Cardiac muscle cell (in vitro differentiated cells and primary cell): ENCODE results near the gene OSCP1. TPM values are rescaled to one million over a fixed set of nuclear protein-coding genes. Genes with fewer than 3 reads are reported as not detected.
"Not testable (repeated sequence)": the region's sequence is repeated elsewhere in the genome, so short reads cannot be mapped to it uniquely, and the experiment has no call there.

Experiments used
- DNase-seq, 2 donors: peaks; one replicate each; pipeline versions ENCODE4 v3.0.0 to v3.0.0-alpha.2; 2010 to 2017; ENCODE audit warnings: low read depth in 1 of 2, low spot score in 1 of 2
- H3K27ac ChIP-seq: fragments of 200-600 bp; sonication (generic); 2 replicates; pipeline ENCODE4 v1.5.1; 2016
- H3K27me3 ChIP-seq: fragments of 200-600 bp; sonication (generic); 2 replicates; pipeline ENCODE4 v1.6.0; 2016; ENCODE audit warnings: control low read depth
- H3K36me3 ChIP-seq: fragments of 200-600 bp; sonication (generic); 2 replicates; pipeline ENCODE4 v1.5.1; 2016; ENCODE audit warnings: control low read depth
- H3K4me1 ChIP-seq: fragments of 200-600 bp; sonication (generic); 2 replicates; pipeline ENCODE4 v1.8.1; 2017; ENCODE audit warnings: low read depth, mild to moderate bottlenecking, mixed run types
- H3K4me3 ChIP-seq: fragments of 200-600 bp; sonication (generic); 2 replicates; pipeline ENCODE4 v1.5.1; 2016; ENCODE audit warnings: mild to moderate bottlenecking
- H3K9me3 ChIP-seq: fragments of 200-600 bp; sonication (generic); 2 replicates; pipeline ENCODE4 v1.5.1; 2017; ENCODE audit warnings: low read depth, mild to moderate bottlenecking, control low read depth
- CTCF ChIP-seq: IDR thresholded peaks from 2 replicates; pipeline ENCODE4 v1.5.1; 2012; ENCODE audit warnings: low read depth, mild to moderate bottlenecking, low read length
- polyA plus RNA-seq: library from polyadenylated mRNA; unstranded; fragments of >200 nt; fragmentation: Nextera tagmentation; extraction: Ambion mirVana; gene quantifications from 2 replicates; pipeline ENCODE4 v1.2.1, GENCODE V29; 2016
- total RNA-seq: library from RNA; depleted of rRNA; stranded (reverse); fragments of >200 nt; gene quantifications from 2 replicates; pipeline ENCODE4 v1.2.3, GENCODE V29; 2016

Gene OSCP1
- total and polyA plus RNA-seq, 2 experiments from 2014 or later = 18.5 to 19.5 TPM

DNA sequence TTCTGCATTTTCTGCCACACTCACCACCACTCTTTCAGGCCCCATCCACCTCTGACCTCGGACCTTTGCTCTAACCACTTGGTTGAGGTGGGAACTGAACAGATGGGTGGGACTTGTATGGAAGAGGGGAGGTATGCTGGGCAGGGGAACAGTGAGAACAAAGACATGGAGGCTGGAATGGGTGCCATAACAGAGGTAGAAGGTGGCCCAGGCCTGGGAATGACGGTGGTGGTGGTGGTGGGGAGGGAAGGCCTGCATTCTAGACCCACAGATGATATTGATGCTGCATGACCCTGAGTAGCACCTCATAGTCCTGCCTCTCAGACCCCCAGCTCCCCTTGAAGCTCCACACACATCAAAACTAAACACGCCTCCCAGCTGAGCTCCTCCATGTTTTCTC, 37.7 kb upstream of the OSCP1 start:
- H3K9me3 ChIP-seq = no peaks in the 10 kb centered on the region
- no peaks in the 10 kb centered on the region for H3K4me1 ChIP-seq
- H3K27ac ChIP-seq = no peak overlapping the region
- H3K4me3 ChIP-seq = no peak overlapping the region
- no peak for DNase-seq
- H3K27me3 ChIP-seq = no peaks in the 10 kb centered on the region
- no peaks in the 10 kb centered on the region for H3K36me3 ChIP-seq
- no peak for TF ChIP-seq CTCF

GRCh38 chr1:36487336-36487725, 37.1 kb upstream of the OSCP1 start:
- DNase-seq, H3K4me1 ChIP-seq, H3K27me3 ChIP-seq, H3K9me3 ChIP-seq, H3K27ac ChIP-seq, H3K4me3 ChIP-seq, H3K36me3 ChIP-seq: not testable (repeated sequence)

DNA sequence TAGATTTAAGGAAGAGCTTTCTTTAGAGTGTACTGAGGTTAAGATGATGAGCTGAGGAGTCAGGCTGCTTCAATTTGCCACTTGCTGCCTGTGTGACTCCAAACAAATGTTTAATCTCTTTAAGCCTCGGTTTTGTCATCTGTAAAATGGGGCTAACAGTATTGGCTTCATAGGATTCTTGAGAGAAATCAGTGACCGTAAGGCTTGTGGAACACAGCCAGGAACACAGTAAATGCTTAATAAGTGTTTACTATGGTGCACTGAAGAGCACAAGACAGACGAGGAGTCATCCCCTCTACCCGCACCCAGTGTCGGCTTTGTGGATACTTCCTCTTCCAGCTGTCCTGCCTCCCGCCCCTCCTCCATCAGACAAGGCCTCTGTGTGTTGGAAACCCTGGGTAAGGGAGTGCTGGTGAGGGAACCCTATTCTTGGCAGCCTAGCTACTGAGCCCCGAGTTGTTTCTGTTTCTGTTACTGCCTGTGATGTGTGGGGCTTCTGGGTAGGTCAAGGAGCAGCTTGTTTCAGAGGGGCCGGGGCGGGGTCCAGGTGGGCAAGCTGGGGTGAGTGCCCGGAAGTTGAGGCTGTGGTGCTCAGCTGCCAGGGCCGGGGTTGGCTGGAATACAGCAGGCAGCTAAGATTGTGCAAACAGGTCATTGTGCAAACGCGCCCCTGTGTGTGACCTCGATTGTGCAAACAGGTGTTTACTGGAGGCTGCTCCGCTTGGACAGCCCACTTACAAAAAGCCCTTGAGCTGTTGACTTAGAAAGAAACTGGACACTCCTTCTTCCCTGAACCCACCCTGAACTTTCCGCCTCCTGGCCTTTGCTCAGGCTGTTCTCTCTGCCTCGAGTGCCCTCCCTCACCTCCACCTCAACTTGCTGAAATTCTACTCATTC, 36.4 kb upstream of the OSCP1 start:
- Histone ChIP-seq H3K4me1 (peaks cover 12% of the 10 kb centered on the region), H3K9me3 (no peaks in the 10 kb centered on the region), H3K27me3 (no peaks in the 10 kb centered on the region), H3K36me3 (no peaks in the 10 kb centered on the region), H3K27ac (no peak overlapping the region), H3K4me3 (no peak overlapping the region)
- TF ChIP-seq CTCF = no peak
- DNase-seq = peak in 1 of 2 donors; percentile 39

DNA sequence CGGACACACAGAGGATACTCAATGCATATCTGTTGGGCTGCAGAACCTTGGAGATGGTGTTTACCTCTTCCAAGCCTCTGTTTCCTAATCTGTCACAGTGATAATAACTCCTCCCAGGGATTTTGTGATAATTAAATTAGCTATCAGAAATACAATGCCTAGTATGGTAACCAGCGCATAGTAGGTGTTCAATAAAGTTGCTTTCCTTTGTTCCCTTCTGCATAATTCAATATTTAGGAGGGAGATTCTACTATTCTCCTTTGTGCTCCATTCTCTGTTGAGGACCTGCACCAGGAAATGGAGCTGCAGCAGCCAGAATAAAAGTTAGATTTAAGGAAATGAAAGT, 35.8 kb upstream of the OSCP1 start:
- DNase-seq = no peak
- no peak overlapping the region for H3K4me3 ChIP-seq
- peaks cover 17% of the 10 kb centered on the region for H3K4me1 ChIP-seq
- no peak overlapping the region for H3K27ac ChIP-seq
- H3K9me3 ChIP-seq = no peaks in the 10 kb centered on the region
- no peaks in the 10 kb centered on the region for H3K36me3 ChIP-seq
- no peak for TF ChIP-seq CTCF
- no peaks in the 10 kb centered on the region for H3K27me3 ChIP-seq

DNA sequence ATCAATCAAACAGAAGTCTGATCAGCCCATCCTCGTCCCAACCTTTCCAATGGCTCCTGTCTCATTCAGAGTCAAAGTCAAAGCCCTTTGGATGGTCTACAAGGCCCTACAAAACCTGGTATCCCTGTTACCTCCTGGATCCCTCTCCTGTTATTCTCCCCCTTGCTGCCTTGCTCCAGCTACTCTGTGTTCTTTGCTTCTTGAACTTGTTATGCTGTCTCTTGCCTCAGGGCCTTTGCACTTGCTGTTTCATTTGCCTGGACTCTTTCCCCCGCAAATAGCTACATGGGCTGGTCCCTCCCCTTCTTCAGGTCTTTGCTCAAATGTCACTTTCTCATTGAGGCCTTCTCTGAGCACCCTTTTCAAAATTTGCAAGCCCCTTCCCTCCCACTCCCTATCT, 33.8 kb upstream of the OSCP1 start:
- TF ChIP-seq CTCF = no peak
- no peaks in the 10 kb centered on the region for H3K36me3 ChIP-seq
- H3K27ac ChIP-seq = no peak overlapping the region
- no peaks in the 10 kb centered on the region for H3K9me3 ChIP-seq
- H3K4me3 ChIP-seq = no peak overlapping the region
- no peaks in the 10 kb centered on the region for H3K27me3 ChIP-seq
- no peak for DNase-seq
- H3K4me1 ChIP-seq = peaks cover 17% of the 10 kb centered on the region

DNA sequence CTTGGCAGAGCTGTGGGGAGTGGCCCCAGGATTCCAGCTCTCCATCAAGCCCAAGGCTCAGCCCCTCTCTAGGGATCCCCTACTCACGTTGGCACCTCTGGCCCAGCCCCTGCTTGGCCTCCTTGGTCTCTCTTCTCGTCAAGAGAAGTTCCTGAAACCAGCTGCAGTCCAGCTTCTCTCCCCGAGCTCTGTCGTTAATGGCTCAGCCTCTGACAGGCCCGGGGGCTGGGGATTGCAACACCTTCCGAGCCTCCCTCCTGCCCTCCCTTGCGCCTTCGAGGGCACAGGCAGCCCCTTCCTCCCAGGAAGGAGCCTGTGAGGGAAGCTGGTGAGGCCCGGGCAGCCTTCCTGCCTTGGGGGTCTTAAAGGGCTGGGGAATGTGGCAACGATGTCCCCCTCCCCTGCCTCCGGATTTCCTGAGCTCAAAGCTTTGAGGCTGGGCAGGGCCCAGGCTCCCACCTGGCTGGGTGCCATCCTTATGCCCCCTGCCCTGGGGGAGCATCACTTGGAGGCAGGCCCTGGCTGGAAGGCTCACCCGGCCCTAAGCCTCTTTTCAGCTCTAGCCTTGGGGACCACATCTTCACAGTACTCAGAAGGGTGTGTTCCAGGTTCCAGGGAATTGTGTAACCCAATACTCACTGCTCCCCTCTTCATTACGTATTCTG, 32.6 kb upstream of the OSCP1 start, which contains the start of gene CSF3R:
TSS of gene CSF3R (minus strand) at position 190 of the 665 bp plus-strand sequence. CDS start 3,417 bp downstream, outside the sequence.
- Histone ChIP-seq H3K4me1 (peaks cover 17% of the 10 kb centered on the region), H3K9me3 (no peaks in the 10 kb centered on the region), H3K36me3 (no peaks in the 10 kb centered on the region), H3K27ac (peak within 1 kb of the TSS; percentile 64), H3K27me3 (no peaks in the 10 kb centered on the region), H3K4me3 (no peak within 1 kb of the TSS)
- TF ChIP-seq CTCF = no peak
- no peak for DNase-seq
